NT2/D1 (cell line): ENCODE results near the gene CYP27B1.
"Not testable (repeated sequence)": the region's sequence is repeated elsewhere in the genome, so short reads cannot be mapped to it uniquely, and the experiment has no call there.

Experiments used
- DNase-seq: peaks from one replicate; pipeline ENCODE4 v3.0.0-alpha.2; 2011; ENCODE audit warnings: low read depth, low spot score
- H3K27me3 ChIP-seq: 2 replicates; pipeline ENCODE4 v1.6.0; 2011; ENCODE audit warnings: mild to moderate bottlenecking; ENCODE audit not compliant: insufficient read length, insufficient read depth
- H3K36me3 ChIP-seq: 2 replicates; pipeline ENCODE4 v1.6.1; 2011; ENCODE audit warnings: mild to moderate bottlenecking, low read length, mixed read lengths; ENCODE audit not compliant: insufficient read depth, insufficient read length
- H3K4me1 ChIP-seq: 2 replicates; pipeline ENCODE4 v1.5.1; 2011; ENCODE audit not compliant: insufficient read depth, insufficient read length
- H3K4me3 ChIP-seq: 2 replicates; pipeline ENCODE4 v1.5.1; 2011; ENCODE audit warnings: low read depth; ENCODE audit not compliant: insufficient read length
- H3K9ac ChIP-seq: 2 replicates; pipeline ENCODE4 v1.6.0; 2011; ENCODE audit warnings: low read depth; ENCODE audit not compliant: insufficient read length
- H3K9me3 ChIP-seq: 2 replicates; pipeline ENCODE4 v1.5.1; 2011; ENCODE audit warnings: mild to moderate bottlenecking, low read length; ENCODE audit not compliant: insufficient read depth
- SUZ12 ChIP-seq: IDR thresholded peaks from 2 replicates; pipeline ENCODE4 v1.6.1; 2011; ENCODE audit not compliant: insufficient read length, insufficient read depth; ENCODE audit errors: extremely low read depth
- YY1 ChIP-seq: IDR thresholded peaks from 2 replicates; pipeline ENCODE4 v1.6.1; 2011; ENCODE audit not compliant: insufficient read length, insufficient read depth
- ZNF274 ChIP-seq: IDR thresholded peaks from 2 replicates; pipeline ENCODE4 v1.6.1; 2011; ENCODE audit warnings: mild to moderate bottlenecking, low read depth, low read length

Gene CYP27B1

DNA sequence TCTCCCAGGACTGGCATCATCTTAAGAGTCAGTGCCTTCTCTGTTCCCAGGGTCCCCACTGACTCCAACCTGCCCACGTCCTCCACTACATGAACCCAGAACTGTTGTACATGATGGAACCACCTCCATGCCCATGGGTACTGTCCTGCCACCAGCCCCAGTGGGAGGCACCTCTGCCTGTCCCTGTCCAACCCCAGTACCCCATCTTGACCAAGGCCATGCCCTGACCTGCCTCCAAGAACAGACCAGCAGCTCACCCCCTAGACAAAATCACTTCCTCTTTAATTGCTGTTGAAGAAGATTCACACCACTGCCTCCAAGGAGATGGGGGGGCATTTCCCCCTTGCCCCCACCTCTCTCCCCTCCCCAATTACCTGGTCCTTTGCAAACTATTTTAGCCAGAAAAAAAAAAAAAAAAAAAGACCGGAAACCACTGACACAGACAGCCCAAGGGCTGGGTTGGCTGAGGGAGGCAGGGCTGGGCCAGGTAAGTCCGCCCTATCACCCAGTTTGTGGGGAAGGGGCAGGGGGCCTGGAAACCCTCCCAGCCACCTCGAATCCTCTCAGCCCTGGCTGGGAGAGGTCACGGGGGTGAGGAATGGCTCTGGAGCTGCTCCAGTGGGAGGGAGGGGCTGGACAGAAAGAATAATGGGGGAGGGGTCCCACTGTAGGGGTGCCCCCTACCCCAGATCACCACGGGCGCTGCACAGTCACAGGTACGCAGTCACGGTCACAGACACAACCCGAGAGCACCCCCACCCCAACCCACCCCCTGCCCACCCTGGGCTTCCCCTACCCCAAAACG is 41.7 kb downstream of the CYP27B1 start:
- H3K36me3 ChIP-seq: peaks cover 24% of the 10 kb centered on the region
- TF ChIP-seq YY1 (no peak), ZNF274 (no peak)
- no peak for DNase-seq
- peaks cover 12% of the 10 kb centered on the region for H3K4me1 ChIP-seq
- no peak overlapping the region for H3K4me3 ChIP-seq
- H3K27me3 ChIP-seq: peaks cover 30% of the 10 kb centered on the region
- no peak overlapping the region for H3K9ac ChIP-seq
- H3K9me3 ChIP-seq: no peaks in the 10 kb centered on the region

DNA sequence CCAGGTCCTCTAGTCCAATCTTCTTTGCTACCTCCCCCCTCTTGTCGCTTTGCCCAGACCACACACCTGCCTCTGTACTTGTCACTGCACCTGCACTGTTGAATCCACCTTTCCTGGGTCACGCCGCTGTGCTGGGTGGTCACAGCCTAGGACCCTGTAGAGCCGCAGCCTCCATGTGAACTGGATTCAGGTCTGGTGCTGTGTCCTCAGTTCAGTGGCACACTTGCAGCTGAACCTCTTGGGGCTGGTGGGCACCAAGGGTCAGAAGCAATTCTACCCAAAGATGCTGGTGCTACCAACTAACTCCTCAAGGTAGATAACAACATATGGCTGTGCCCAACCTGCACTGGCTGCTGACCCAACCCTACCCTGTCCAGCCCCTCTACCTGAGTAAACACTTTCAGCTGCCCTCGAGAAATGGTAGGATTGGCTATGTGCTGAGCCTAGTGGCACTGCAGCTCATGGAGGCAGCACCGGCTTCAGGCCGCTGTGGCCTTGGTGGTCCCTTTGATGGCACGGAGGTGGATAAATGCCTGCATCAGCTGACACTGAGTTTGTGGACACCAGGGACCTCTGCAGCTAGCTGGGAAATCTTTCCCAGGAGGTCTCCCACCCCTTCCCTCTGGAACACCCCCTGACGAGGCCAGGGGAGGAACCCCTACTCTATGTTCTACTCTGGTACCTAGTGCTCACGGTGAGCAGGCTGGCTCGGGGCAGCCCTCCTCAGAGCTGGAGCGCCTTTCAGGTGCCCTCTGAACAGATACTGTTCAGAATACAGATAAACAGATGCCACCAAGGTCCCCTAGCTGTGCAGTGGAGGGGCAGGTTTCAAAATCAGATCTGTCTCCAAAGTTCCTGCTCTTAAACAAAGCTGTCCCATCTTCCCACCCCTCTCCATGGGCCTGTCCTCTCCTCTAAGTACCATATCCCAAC is 42.6 kb downstream of the CYP27B1 start:
- no peak for TF ChIP-seq ZNF274
- TF ChIP-seq SUZ12: no peak
- no peak for TF ChIP-seq YY1
- Histone ChIP-seq H3K4me1 (peaks cover 12% of the 10 kb centered on the region), H3K9ac (no peak overlapping the region), H3K36me3 (peaks cover 32% of the 10 kb centered on the region), H3K27me3 (peaks cover 29% of the 10 kb centered on the region), H3K4me3 (no peak overlapping the region), H3K9me3 (no peaks in the 10 kb centered on the region)
- no peak for DNase-seq

DNA sequence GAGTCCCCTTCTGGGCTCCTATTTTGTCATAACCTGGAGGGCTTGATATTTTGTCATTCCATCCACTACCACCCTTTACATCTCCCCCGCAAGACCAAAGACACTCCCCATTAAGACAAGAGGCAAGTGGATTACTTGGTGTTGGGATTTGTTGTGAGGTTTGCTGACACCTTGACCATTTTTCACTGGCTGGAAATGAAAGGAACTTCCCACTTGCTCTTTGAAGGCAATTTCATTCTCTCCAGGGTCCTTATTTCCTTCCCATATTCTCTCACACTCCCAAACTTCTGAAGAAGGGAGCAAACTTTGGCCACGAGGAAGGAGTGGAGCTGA is 43.3 kb downstream of the CYP27B1 start:
- no peak for TF ChIP-seq SUZ12
- TF ChIP-seq ZNF274: no peak
- TF ChIP-seq YY1: no peak
- H3K36me3 ChIP-seq: peaks cover 39% of the 10 kb centered on the region
- H3K9ac ChIP-seq: no peak overlapping the region
- H3K4me3 ChIP-seq: no peak overlapping the region
- H3K4me1 ChIP-seq: peaks cover 12% of the 10 kb centered on the region
- no peaks in the 10 kb centered on the region for H3K9me3 ChIP-seq
- peaks cover 29% of the 10 kb centered on the region for H3K27me3 ChIP-seq
- no peak for DNase-seq

DNA sequence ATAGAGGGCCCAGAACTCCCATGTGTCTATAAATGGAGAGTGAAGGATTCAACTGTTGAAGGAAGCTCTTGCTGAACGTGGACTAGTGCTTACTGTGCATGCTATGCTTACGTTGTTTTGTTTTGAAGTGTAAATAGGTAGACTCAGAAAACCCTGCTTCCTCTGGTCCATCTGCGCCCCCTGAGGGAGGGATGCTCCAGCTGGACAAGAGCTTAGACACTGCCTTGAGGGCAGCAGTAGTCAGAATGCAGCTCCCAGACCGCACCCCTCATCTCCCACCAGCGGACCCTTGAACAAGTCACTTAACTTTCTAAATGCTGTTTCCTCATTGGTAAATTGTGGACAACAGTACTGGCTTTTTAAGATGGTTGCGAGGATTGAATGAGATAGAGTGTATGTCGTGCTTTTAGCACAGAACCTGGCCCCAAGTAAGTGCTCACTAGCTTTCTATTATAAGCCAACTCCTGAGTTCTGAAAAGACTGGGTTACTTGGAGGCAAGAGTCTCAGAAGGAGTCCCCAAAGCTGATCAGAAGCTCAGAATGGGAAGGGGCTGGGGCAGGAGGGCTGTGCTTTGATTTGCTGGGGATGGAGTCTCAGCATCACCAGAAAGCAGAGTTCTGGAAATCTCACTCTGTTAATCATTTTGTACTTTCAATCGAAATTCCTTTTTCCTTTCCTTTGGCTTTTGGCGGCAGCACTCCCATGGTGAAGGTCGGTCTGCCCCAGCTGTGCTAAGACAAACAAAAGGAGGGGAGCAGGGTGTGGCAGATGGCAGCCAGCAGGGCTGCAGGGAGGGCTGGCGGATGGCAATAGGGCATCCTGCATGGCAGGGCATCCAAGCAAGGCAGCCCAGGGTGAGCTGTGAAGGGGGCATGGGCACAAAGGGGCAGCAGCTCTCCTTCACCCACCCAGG is 43.9 kb downstream of the CYP27B1 start:
- Histone ChIP-seq H3K27me3 (peaks cover 27% of the 10 kb centered on the region), H3K36me3 (peaks cover 45% of the 10 kb centered on the region), H3K4me1 (peaks cover 12% of the 10 kb centered on the region), H3K9me3 (no peaks in the 10 kb centered on the region), H3K9ac (no peak overlapping the region), H3K4me3 (no peak overlapping the region)
- TF ChIP-seq YY1: no peak
- DNase-seq: no peak

DNA sequence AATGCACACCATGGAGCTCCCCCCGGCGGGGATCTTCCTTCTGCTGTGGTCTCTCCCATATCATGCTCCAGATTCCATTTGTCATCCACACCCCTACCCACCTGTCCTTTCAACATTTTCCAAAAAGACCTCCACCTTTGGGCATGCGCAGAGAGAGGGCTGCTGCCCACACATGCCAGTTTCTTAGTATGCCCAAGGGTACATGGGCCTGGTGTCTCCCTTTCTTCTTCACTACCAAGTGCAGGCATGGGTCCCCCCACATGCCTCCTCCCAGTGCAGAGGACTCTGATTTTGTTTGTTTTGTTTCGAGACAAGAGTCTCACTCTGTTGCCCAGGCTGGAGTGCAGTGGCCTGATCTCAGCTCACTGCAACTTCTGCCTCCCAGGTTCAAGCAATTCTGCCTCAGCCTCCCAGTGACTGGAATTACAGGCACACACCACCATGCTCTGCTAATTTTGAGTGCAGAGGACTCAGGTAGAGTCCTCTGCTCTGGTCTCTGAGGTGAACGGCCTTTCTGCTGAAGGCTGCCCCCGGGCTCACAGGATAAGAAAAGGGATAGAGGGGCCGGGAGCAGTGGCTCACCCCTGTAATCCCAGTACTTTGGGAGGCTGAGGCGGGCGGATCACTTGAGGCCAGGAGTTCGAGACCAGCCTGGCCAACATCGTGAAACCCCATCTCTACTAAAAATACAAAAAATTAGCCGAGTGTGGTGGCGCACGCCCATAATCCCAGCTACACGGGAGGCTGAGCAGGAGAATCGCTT is 44.9 kb downstream of the CYP27B1 start:
- peaks cover 17% of the 10 kb centered on the region for H3K27me3 ChIP-seq
- not testable (repeated sequence) for H3K9ac ChIP-seq, H3K9me3 ChIP-seq, DNase-seq, H3K4me1 ChIP-seq, H3K4me3 ChIP-seq
- peaks cover 48% of the 10 kb centered on the region for H3K36me3 ChIP-seq

DNA sequence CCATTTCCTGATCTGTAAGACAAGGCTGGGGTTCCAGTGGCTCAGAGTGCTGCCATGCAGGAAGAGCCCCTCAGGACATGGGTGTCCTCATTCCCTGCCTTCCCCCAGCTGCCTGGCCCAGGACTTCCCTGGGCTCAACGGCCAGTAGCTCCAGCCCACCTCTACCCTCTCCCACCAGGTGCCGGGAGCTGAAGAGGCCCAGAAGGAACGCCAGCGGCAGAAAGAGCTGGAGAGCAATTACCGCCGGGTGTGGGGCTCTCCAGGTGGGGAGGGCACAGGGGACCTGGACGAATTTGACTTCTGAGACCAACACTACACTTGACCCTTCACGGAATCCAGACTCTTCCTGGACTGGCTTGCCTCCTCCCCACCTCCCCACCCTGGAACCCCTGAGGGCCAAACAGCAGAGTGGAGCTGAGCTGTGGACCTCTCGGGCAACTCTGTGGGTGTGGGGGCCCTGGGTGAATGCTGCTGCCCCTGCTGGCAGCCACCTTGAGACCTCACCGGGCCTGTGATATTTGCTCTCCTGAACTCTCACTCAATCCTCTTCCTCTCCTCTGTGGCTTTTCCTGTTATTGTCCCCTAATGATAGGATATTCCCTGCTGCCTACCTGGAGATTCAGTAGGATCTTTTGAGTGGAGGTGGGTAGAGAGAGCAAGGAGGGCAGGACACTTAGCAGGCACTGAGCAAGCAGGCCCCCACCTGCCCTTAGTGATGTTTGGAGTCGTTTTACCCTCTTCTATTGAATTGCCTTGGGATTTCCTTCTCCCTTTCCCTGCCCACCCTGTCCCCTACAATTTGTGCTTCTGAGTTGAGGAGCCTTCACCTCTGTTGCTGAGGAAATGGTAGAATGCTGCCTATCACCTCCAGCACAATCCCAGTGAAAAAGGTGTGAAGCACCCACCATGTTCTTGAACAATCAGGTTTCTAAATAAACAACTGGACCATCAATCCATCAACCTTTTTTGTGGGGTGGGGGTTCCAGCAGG is 46.0 kb downstream of the CYP27B1 start:
- Histone ChIP-seq H3K4me1 (peaks cover 5% of the 10 kb centered on the region), H3K9ac (no peak overlapping the region), H3K36me3 (peaks cover 59% of the 10 kb centered on the region), H3K9me3 (no peaks in the 10 kb centered on the region), H3K4me3 (no peak overlapping the region), H3K27me3 (peaks cover 7% of the 10 kb centered on the region)
- no peak for DNase-seq
- TF ChIP-seq ZNF274: no peak
- no peak for TF ChIP-seq SUZ12
